Testis (tissue), 2 donors: Measurements from ENCODE around the gene ACOT12.

ENCODE experiments used
- CTCF ChIP-seq, 3 experiments: fragments of 450-650 bp in 2 of 3; fragments of 200-600 bp in 1 of 3; sonication (generic) in 1 of 3; IDR thresholded peaks; one replicate each; pipeline ENCODE4 v1.5.1; 2016 to 2019; ENCODE audit warnings: antibody characterized with exemption in 3 of 3, mild to moderate bottlenecking in 2 of 3, moderate library complexity in 1 of 3
- POLR2A ChIP-seq: fragments of 450-650 bp; IDR thresholded peaks from one replicate; pipeline ENCODE4 v1.6.1; 2017; ENCODE audit warnings: antibody characterized with exemption, mild to moderate bottlenecking, moderate library complexity

- TF ChIP-seq CTCF (IDR thresholded peaks at IDR 0.05) (no peak), POLR2A (no peak)
Measured at GRCh38 chr5:81290146-81290545, 103.8 kb downstream of the ACOT12 start.
